SK-N-MC (cell line): ENCODE results near the gene FARSA.
"Not testable (repeated sequence)": the region's sequence is repeated elsewhere in the genome, so short reads cannot be mapped to it uniquely, and the experiment has no call there.

Experiments used
- EZH2 ChIP-seq: fragments of 200-600 bp; sonication (generic); IDR thresholded peaks from one replicate; pipeline ENCODE4 v1.6.1; 2017; ENCODE audit warnings: antibody characterized with exemption
- POLR2AphosphoS5 ChIP-seq: IDR thresholded peaks from 2 replicates; pipeline ENCODE4 v1.6.1; 2012; ENCODE audit warnings: mild to moderate bottlenecking, low read depth, low read length, borderline replicate concordance

- not testable (repeated sequence) for TF ChIP-seq EZH2, POLR2AphosphoS5
Measured at GRCh38 chr19:12957389-12957952, 24.0 kb upstream of the FARSA start.
